CD4-positive, alpha-beta T cell treated with Interleukin-15 for 1 hour (primary cell): Measurements from ENCODE around the gene CRYGC.
"Not testable (repeated sequence)": the region's sequence is repeated elsewhere in the genome, so short reads cannot be mapped to it uniquely, and the experiment has no call there.

ENCODE experiments used
- DNase-seq: peaks from one replicate; pipeline ENCODE4 v3.0.0-alpha.2; 2020

The CRYGC gene

GRCh38 chr2:208135794-208136715 lies 6.4 kb upstream of the CRYGC start:
- DNase-seq: no peak

- DNase-seq: no peak
Measured at GRCh38 chr2:208134928-208135586, 5.4 kb upstream of the CRYGC start.

- DNase-seq: no peak
Measured at GRCh38 chr2:208130712-208131110, 1.1 kb upstream of the CRYGC start.

GRCh38 chr2:208128136-208128535 lies 1.5 kb downstream of the CRYGC start:
- DNase-seq: no peak

- DNase-seq: no peak
Measured at GRCh38 chr2:208127090-208127489, 2.5 kb downstream of the CRYGC start.

GRCh38 chr2:208125251-208125650 lies 4.4 kb downstream of the CRYGC start:
- DNase-seq: no peak

GRCh38 chr2:208124013-208124715 lies 5.5 kb downstream of the CRYGC start, which contains the start of gene CRYGD:
CRYGD (minus strand) TSS chr2:208124524; CDS start chr2:208124473, 51 bp downstream.
- DNase-seq: not testable (repeated sequence)

GRCh38 chr2:208122248-208122647 lies 7.4 kb downstream of the CRYGC start:
- no peak for DNase-seq

- DNase-seq: no peak
Measured at GRCh38 chr2:208118918-208119317, 10.7 kb downstream of the CRYGC start.

GRCh38 chr2:208117390-208117789 lies 12.2 kb downstream of the CRYGC start:
- not testable (repeated sequence) for DNase-seq

GRCh38 chr2:208112969-208113368 lies 16.7 kb downstream of the CRYGC start:
- DNase-seq: no peak

- DNase-seq: not testable (repeated sequence)
Measured at GRCh38 chr2:208112273-208112745, 17.3 kb downstream of the CRYGC start.

GRCh38 chr2:208103616-208104015 lies 26.0 kb downstream of the CRYGC start:
- no peak for DNase-seq

GRCh38 chr2:208101716-208102631 lies 27.7 kb downstream of the CRYGC start:
- DNase-seq: no peak

- no peak for DNase-seq
Measured at GRCh38 chr2:208099682-208100470, 29.8 kb downstream of the CRYGC start.

GRCh38 chr2:208098701-208099100 lies 30.9 kb downstream of the CRYGC start:
- DNase-seq: not testable (repeated sequence)

- no peak for DNase-seq
Measured at GRCh38 chr2:208098267-208098666, 31.4 kb downstream of the CRYGC start.

GRCh38 chr2:208097801-208098200 lies 31.8 kb downstream of the CRYGC start:
- DNase-seq: no peak

GRCh38 chr2:208097313-208097712 lies 32.3 kb downstream of the CRYGC start:
- DNase-seq: no peak

GRCh38 chr2:208096080-208096479 lies 33.5 kb downstream of the CRYGC start:
- no peak for DNase-seq

- DNase-seq: no peak
Measured at GRCh38 chr2:208093128-208093527, 36.5 kb downstream of the CRYGC start.
